Measurements from ENCODE around the gene KDM3B.

GRCh38 chr5:138444774-138445546 lies 92.5 kb downstream of the KDM3B start:
- TF ChIP-seq CTCF (IDR thresholded peaks at IDR 0.05) (no peak), POLR2A (IDR thresholded peaks at IDR 0.05) (no peak)
